Hematopoietic multipotent progenitor cell treated with erythropoietin and hydrocortisone succinate and interleukin-3 and kit ligand, for 4 days (in vitro differentiated cells): ENCODE data around the gene CLCN3.
"Not testable (repeated sequence)": the region's sequence is repeated elsewhere in the genome, so short reads cannot be mapped to it uniquely, and the experiment has no call there.

Source experiments
- DNase-seq: peaks from one replicate; pipeline ENCODE4 v3.0.0-alpha.2; 2015

The CLCN3 gene

GRCh38 chr4:169658196-169658595 lies 37.8 kb downstream of the CLCN3 start:
- no peak for DNase-seq

DNA sequence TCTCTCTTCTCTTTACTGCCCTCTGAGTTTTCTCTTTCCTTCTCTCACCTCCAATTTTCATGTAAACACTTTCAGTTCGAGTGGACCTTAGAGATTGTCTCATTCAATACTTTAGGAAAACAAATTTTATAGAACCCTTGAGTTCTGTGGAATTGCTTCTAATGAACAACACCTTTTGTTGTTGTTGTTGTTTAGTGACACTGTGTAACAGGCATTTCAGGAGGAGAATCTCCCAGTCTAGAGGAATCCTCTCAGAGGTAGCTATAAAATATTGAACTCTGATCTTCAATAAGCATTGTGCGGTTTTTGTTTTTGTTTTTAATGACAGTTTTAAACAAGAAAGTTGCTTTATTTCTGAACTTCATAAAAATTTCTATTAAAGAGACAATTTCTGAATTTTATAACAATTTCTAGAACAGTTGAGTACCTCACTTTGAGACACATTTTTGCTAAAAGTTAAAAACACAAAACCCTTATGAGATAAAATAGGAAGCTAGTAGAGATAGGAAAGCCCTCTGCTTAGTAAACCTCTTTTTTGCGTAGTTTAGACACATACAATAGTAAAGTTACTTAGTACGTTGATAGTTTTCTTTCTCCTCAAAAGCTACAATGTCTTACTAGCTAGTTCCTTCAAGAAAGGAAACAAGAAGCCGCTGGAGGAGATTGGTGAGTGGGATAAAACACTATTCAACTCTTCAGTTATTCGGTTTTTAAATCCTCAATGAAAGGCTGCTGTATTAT lies 38.8 kb downstream of the CLCN3 start:
- peak; percentile 28 for DNase-seq

- peak; percentile 98 for DNase-seq
Measured at GRCh38 chr4:169659716-169660670, 39.6 kb downstream of the CLCN3 start.

GRCh38 chr4:169660929-169661328 lies 40.6 kb downstream of the CLCN3 start:
- no peak for DNase-seq

- no peak for DNase-seq
Measured at GRCh38 chr4:169661761-169662160, 41.4 kb downstream of the CLCN3 start.

GRCh38 chr4:169662206-169662605 lies 41.8 kb downstream of the CLCN3 start:
- no peak for DNase-seq

DNA sequence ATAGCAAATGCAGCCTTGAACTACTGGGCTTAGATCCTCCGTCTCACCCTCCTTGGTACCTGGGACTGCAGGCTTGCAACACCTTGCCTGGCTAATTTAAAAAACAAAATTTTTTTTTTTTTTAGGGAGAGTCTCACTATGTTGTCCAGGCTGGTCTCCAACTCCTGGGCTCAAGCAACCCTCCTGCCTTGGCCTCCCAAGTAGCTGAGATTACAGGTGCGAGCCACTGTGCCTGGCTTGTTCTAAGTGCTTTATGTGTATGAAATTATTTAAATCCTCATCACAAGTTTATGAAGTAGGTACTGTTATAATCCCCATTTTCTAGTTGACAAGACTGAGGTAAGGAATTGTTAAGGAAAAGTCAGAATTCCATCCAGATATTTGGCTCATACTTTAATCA lies 43.0 kb downstream of the CLCN3 start:
- DNase-seq: no peak

DNA sequence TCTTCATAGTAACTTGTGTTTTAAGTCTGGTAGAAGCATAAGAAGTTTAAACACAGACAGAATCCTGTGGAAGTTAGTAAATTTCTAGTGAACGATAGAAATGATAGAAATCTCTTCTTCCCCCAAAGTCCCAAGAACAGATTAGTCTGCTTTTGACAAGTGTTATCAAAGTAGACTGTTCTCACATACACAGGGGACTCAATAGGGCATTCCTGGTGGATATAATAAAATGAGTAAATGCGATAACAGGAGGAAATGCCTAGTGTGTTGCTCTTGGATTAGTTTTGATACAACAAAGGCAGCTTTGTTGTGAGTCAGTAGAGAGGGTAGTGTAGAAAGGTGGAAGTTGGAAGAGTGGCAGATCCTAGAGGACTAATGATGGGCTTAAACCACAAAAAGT lies 43.5 kb downstream of the CLCN3 start:
- DNase-seq: no peak

GRCh38 chr4:169664615-169665014 lies 44.2 kb downstream of the CLCN3 start:
- DNase-seq: peak; percentile 65

DNA sequence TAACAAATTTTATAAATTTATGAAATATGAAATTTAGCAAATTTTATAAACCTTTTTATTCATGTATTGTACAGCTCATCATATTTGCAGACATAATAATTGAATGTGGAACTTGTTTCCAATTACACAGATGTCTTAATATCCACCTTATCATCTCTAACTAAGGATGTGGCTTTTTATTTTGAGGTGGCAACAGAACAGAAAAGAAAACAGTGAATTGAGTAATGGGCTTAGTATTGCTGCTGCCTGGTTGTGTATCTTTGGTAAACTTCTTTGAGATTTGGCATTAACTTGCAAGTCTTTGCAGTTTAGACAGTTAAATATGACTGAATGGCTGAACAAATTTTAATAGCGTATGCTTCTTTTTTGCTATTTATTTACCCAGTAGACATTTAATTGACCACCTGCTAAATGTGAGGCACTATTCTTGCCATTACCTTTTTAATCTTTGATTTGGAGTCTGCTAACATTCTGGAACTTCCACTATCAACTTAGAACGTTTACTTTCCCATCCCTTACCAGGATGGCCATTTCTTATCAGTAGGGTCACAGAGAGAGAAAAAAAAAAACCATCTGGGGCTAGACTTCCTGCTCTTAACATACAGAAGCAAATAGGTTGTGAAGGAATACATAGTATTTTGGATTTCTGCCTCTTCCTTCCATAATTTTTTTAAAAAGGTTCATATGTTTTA lies 44.8 kb downstream of the CLCN3 start:
- DNase-seq: peak; percentile 87

GRCh38 chr4:169668069-169668721 lies 47.8 kb downstream of the CLCN3 start:
- no peak for DNase-seq

- no peak for DNase-seq
Measured at GRCh38 chr4:169675825-169676224, 55.4 kb downstream of the CLCN3 start.

GRCh38 chr4:169677150-169677748 lies 56.9 kb downstream of the CLCN3 start:
- no peak for DNase-seq

GRCh38 chr4:169678486-169678885 lies 58.1 kb downstream of the CLCN3 start:
- DNase-seq: not testable (repeated sequence)

DNA sequence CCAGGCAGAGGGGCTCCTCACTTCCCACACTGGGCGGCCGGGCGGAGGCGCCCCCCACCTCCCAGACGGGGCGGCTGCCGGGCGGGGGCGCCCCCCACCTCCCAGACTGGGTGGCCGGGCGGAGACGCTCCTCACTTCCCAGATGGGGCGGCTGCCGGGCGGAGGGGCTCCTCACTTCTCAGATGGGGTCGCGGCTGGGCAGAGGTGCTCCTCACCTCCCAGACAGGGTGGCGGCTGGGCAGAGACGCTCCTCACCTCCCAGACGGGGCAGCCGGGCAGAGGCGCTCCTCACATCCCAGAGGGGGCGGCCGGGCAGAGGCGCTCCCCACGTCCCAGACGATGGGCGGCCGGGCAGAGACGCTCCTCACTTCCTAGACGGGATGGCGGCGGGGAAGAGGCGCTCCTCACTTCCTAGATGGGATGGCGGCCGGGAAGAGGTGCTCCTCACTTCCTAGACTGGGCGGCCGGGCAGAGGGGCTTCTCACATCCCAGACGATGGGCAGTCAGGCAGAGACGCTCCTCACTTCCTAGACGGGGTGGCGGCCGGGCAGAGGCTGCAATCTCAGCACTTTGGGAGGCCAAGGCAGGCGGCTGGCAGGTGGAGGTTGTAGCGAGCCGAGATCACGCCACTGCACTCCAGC lies 58.7 kb downstream of the CLCN3 start:
- DNase-seq: not testable (repeated sequence)

DNA sequence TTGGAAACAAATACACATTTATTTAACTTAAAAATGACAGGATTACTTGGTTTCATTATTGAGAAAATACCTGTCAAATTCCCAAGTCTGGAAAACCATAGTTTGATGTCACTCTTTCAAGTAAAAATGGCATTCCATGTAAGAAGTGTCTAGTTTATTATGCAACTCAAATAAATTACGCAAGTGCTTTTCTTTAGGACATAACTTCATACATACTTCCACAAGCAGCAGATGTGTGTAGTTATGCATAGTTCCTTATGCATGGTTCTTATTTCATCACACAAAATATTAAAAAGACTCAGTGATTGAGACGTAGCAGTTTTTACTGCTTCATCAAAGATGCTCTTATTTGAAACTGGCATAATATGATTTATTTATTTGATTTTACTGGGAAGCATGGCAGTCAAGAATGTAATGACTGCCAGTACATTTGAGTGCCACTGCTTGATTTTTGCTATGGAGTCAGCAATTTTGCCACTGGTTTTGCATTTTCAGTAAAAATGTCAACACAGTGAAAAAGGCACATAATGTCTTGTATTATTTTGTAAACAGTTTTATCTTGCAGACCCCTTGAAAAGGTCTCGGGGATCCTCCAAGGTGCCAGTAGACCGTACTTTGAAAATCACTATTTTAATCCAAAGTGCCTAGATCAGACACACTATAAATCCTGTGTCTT lies 62.1 kb downstream of the CLCN3 start:
- peak; percentile 20 for DNase-seq

DNA sequence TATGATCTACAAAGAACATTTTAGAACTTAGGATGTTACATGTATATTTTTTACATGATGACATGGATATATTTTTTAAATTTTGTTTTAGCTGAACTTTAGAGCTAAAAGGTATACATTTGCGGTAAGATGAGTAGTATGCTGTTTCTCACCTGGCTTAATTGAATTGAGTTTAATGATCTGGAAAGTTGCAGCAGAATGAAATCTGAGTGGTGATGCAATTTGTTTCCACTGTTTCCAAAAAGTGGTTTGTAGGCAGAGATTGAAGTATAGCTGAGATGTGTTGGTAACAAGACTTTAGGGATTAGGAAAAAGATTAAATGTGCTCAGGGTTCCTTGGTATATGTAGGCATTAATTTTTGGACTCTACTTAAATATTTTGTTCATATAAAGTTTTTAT lies 69.3 kb downstream of the CLCN3 start:
- no peak for DNase-seq

DNA sequence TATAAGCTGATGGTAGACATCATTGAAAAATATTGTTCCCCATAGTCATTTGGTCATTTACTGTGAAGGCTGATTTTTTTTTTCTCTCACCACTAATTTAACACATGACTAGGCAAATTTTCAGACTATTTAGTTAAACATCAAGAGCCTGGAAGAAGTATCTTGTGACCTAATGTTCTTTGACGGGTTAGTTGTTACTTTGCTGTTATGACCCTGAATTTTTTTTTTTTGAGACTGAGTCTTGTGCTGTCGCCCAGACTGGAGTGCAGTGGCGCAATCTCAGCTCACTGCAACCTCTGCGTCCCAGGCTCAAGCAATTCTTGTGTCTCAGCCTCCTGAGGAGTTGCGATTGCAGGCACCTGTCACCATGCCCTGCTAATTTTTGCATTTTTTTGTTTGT lies 70.4 kb downstream of the CLCN3 start:
- DNase-seq: no peak

- DNase-seq: no peak
Measured at GRCh38 chr4:169698331-169698730, 78.0 kb downstream of the CLCN3 start.

- DNase-seq: no peak
Measured at GRCh38 chr4:169707958-169708643, 87.7 kb downstream of the CLCN3 start.

GRCh38 chr4:169715826-169716225 lies 95.4 kb downstream of the CLCN3 start:
- DNase-seq: no peak
